PFSK-1 (cell line): ENCODE results near the gene ECHS1.

Experiments used
- POLR2AphosphoS5 ChIP-seq: IDR thresholded peaks from 2 replicates; pipeline ENCODE4 v1.6.1; 2012; ENCODE audit warnings: low read depth, mild to moderate bottlenecking, control low read depth, low read length, moderate library complexity
- SIN3A ChIP-seq: IDR thresholded peaks from 2 replicates; pipeline ENCODE4 v1.6.1; 2012; ENCODE audit warnings: mild to moderate bottlenecking, low read length, moderate library complexity, borderline replicate concordance; ENCODE audit not compliant: insufficient read depth
- TF ChIP-seq, protein P1 (sequence below), 2 experiments: IDR thresholded peaks; 2 replicates each; pipeline versions ENCODE4 v1.6.1 to v1.8.0; 2011 to 2012; ENCODE audit warnings: low read depth in 2 of 2, low read length in 2 of 2, control low read depth in 1 of 2, inconsistent platforms in 1 of 2, mild to moderate bottlenecking in 1 of 2, moderate library complexity in 1 of 2; ENCODE audit not compliant: insufficient read depth in 1 of 2

- no peak for TF ChIP-seq SIN3A
- peak; percentile 92 for TF ChIP-seq POLR2AphosphoS5
- TF ChIP-seq, protein P1, sequence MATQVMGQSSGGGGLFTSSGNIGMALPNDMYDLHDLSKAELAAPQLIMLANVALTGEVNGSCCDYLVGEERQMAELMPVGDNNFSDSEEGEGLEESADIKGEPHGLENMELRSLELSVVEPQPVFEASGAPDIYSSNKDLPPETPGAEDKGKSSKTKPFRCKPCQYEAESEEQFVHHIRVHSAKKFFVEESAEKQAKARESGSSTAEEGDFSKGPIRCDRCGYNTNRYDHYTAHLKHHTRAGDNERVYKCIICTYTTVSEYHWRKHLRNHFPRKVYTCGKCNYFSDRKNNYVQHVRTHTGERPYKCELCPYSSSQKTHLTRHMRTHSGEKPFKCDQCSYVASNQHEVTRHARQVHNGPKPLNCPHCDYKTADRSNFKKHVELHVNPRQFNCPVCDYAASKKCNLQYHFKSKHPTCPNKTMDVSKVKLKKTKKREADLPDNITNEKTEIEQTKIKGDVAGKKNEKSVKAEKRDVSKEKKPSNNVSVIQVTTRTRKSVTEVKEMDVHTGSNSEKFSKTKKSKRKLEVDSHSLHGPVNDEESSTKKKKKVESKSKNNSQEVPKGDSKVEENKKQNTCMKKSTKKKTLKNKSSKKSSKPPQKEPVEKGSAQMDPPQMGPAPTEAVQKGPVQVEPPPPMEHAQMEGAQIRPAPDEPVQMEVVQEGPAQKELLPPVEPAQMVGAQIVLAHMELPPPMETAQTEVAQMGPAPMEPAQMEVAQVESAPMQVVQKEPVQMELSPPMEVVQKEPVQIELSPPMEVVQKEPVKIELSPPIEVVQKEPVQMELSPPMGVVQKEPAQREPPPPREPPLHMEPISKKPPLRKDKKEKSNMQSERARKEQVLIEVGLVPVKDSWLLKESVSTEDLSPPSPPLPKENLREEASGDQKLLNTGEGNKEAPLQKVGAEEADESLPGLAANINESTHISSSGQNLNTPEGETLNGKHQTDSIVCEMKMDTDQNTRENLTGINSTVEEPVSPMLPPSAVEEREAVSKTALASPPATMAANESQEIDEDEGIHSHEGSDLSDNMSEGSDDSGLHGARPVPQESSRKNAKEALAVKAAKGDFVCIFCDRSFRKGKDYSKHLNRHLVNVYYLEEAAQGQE (IDR thresholded peaks at IDR 0.05; ENCODE audit: insufficient read depth in 1 of 2, low read depth in 2 of 2, low read length in 2 of 2) = no peak
Observed at GRCh38 chr10:133394064-133394663, 21.0 kb upstream of the ECHS1 start, which contains the start of gene MTG1.
